DMS153 treated with DMSO at 0.1 percent for 48 hours (cell line): ENCODE data around the gene THOC5.

Experiments
- DNase-seq: peaks from one replicate; lab custom pipeline; 2025; ENCODE audit not compliant: unreplicated experiment; lab: John Stamatoyannopoulos, UW

The THOC5 gene

GRCh38 chr22:29478326-29479276, 75.0 kb downstream of the THOC5 start:
- peak; percentile 21 for DNase-seq

GRCh38 chr22:29477723-29478318, 75.7 kb downstream of the THOC5 start:
- peak; percentile 55 for DNase-seq

- DNase-seq = no peak
Measured at GRCh38 chr22:29476116-29476515, 77.4 kb downstream of the THOC5 start.

GRCh38 chr22:29475550-29475949, 78.0 kb downstream of the THOC5 start:
- DNase-seq = no peak

GRCh38 chr22:29473001-29473400, 80.6 kb downstream of the THOC5 start:
- DNase-seq = no peak

GRCh38 chr22:29470159-29470855, 83.2 kb downstream of the THOC5 start:
- peak; percentile 75 for DNase-seq

- no peak for DNase-seq
Measured at GRCh38 chr22:29469755-29470154, 83.8 kb downstream of the THOC5 start.

GRCh38 chr22:29464581-29464980, 89.0 kb downstream of the THOC5 start:
- DNase-seq = no peak

- no peak for DNase-seq
Measured at GRCh38 chr22:29463629-29464028, 89.9 kb downstream of the THOC5 start.

- no peak for DNase-seq
Measured at GRCh38 chr22:29461263-29461662, 92.3 kb downstream of the THOC5 start.

GRCh38 chr22:29459773-29460172, 93.8 kb downstream of the THOC5 start:
- no peak for DNase-seq

- no peak for DNase-seq
Measured at GRCh38 chr22:29458551-29458950, 95.0 kb downstream of the THOC5 start.

- peak; percentile 8 for DNase-seq
Measured at GRCh38 chr22:29457730-29458129, 95.8 kb downstream of the THOC5 start.

- DNase-seq = no peak
Measured at GRCh38 chr22:29456211-29456671, 97.3 kb downstream of the THOC5 start.
